ENCODE data around the gene IL36G.
A peak's percentile ranks its signal among the peaks of the same experiment; 100 is the strongest.

- peak; percentile 79 to 84 (median 81) for TF ChIP-seq CTCF (optimal IDR thresholded peaks at IDR 0.05 in 1 of 3, IDR thresholded peaks at IDR 0.05 in 1 of 3, conservative IDR thresholded peaks at IDR 0.05 in 1 of 3; ENCODE audit: extremely low read depth in 1 of 3, insufficient read depth in 2 of 3, low read length in 3 of 3)
- no peak for TF ChIP-seq EZH2 (IDR thresholded peaks at IDR 0.05; ENCODE audit: low read length)
These were observed 19.2 kb upstream of the IL36G start for GRCh38 chr2:112958428-112959108.
